GM12801 (cell line): ENCODE results near the gene RARRES2.

Experiments used
- CTCF ChIP-seq: IDR thresholded peaks from one replicate; pipeline ENCODE4 v1.5.1; 2011; ENCODE audit warnings: control low read depth; ENCODE audit not compliant: insufficient read length; ENCODE audit errors: extremely low read depth

RARRES2 gene

DNA sequence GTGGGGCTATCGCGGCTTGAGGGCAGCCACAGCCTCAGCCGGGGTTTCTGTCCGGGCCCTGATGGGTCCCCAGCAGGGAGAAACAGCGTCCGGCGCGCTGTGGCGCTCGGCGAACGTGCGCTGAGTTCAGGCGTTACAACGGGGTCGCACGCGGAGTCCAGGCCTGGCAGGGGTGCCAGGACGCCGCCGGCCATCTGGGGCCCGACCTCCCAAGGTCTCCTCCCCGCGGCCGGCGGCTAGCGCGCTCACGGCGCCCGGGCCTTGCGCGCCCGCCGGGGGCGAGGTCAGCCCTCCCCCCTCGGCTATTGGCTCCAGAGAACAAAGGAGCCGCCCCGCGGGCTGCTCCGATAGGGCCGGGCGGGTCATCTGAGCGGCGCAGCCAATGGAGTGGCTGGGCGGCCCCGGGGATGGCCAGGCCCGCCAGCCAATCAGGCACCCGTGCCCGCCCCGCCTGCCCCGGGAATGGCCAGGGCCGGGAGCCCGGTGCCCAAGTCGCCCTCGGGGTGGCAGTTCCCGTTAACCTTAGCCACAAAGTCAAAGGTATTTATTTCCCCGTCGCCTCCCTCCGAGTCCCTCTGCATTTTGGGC is 37.5 kb upstream of the RARRES2 start, which contains the start of gene ZNF775:
TSS of gene ZNF775 (plus strand) at position 478 of the 588 bp plus-strand sequence. CDS start 9,141 bp downstream, outside the sequence.
- TF ChIP-seq CTCF: no peak

DNA sequence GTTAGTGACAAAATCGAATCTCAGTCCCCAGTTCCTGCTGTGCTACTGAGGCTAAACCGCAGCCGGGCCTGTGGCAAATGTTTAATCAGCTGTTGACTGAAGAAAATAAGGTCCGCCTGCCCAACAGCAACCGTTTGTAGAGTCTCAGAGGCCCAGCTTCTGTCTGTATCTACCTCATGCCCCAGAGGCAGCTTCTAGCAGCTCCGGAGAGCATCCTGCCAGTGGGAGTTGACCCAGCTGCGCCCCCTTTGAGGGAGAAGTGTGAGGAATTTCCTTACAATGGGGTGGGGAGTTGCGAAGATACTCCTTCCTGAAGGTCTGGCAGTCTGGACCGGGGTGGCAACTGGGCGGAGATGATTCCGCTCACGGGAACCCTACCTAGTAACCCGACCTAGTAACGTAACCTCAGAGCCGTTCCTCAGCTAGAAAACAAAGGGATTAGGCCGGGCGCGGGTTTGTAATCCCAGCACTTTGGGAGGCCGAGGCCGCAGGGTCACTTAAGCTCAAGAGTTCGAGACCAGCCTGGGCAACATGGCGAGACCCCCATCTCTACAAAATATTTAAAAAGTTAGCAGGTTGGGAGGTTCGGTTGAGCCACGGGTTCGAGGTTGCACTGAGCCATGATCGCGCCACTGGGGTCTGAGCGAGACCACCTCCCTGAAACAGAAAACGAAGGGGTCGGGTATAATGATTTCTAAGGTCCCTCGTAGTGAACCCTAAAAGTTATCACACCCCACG is 36.9 kb upstream of the RARRES2 start:
- TF ChIP-seq CTCF: no peak

DNA sequence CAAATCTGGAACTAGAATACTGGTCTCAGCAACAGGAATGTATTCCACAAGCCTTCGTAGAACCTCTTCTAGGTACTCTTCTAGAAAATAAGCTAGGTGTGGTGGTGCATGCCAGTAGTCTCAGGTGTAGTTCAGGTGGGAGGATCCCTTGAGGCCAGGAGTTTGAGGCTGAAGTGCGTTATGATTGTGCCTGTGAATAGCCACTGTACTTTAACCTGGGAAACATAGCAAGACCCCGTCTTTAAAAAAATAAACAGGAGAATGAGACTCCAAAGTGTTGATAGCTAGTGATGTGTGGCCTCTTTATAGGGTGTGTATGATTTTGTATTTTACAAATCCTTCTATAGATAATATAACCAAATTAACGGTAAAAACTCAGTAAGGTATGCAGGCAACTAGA is 36.2 kb upstream of the RARRES2 start:
- TF ChIP-seq CTCF: no peak

DNA sequence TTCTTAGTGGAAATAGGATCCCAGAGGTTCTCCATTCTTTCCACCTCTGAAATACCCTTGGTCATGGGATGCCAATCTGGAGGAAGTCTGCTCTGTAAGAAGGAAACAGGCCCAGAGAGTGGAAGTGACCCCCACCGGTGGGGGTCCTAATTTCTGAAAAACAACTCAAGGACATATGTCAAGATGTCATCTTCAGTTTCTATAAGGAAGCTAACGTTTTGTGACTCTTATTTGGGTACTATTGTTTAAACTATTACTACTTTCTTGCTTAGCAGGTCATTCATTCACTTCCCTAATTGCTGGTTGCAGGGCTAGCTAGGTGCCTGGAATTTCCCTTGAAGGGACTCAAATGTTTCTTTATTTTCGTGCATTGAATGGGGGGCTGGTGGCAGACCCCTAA is 35.8 kb upstream of the RARRES2 start:
- no peak for TF ChIP-seq CTCF

DNA sequence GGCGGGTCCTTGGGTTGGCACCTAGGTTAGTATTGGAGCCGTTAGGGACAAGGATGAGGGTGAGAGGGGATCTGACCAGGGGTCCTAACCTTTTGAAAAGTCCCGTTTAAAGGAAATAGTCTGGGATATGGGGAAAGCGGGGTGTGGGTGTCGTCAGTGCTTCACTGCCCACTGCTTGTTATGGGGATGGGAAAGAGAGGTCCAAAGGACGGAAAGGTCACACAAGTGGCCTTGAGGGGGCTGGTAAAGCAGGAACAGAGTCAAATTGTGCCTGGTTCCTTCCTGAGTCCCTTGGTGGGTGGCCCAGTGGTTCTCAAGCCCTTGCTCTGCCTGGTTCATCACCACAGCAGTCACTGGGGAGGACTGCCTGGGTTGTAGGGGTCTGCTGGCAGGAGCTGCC is 35.1 kb upstream of the RARRES2 start:
- no peak for TF ChIP-seq CTCF

DNA sequence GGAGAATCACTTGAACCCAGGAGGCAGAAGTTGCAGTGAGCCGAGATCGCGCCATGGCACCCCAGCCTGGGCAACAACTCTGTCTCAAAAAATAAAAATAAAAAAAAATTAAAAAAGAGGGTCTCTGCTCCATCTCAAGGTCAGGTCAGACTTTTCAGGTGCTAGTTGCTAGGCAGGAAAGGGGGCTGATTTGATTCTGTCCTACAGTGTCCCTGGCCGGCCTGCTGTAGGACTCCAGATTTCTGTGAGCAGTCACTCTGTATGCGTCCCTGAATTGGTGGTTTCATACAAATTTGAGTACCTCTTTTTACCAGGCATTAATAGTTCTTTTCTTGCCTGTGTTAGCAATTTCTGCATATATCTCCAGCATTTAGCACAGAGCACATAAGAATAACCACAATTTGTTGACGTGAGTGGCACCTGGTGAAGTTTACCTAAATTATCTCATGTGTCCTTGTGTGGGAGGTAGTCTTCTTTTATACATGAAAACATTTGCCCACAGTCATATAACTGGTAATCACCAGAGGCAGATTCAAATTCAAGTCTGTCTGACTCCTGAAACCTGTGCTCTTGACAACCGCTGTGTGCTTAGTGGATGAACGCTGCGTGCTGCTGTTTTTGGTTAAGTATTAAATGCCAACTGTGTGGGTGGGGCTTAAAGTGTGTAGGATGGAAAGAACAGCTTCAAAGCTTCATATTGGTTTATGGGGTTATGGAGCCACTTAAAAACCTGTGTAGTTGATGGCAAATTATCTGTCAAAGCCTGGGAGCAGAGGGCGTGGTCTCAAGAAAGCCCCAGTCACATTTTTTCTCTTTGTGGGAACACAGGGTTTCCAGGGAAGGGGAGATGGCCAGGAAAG is 34.5 kb upstream of the RARRES2 start:
- TF ChIP-seq CTCF: no peak

GRCh38 chr7:150374472-150374871 is 33.0 kb upstream of the RARRES2 start:
- no peak for TF ChIP-seq CTCF
